Activated CD8-positive, alpha-beta memory T cell treated with anti-CD3 and anti-CD28 coated beads for 24 hours (primary cell): ENCODE results near the gene NAIF1.
A peak's percentile ranks its signal among the peaks of the same experiment; 100 is the strongest.
"Not testable (repeated sequence)": the region's sequence is repeated elsewhere in the genome, so short reads cannot be mapped to it uniquely, and the experiment has no call there.

ENCODE experiments used
- DNase-seq: peaks from one replicate; pipeline ENCODE4 v3.0.0-alpha.2; 2020

Gene NAIF1

DNA sequence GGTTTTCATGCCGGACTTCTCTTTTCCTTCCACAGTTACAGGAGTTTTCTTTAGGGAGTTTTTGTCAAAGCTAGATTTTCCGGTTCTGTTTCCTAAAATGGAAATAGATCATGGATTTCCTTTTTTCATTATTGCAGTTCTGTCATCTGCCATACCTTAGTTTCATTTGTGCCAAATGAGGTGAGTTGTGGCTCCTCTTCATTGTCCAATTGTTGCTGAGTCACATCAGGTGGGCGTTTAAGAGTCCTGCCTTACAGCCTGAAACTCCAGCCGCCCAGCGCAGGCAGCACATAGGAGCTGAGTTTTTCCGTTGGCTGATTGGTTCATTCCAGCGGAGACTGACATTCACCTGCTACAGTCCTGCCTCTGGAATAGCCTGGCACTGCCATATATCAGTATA lies 15.0 kb upstream of the NAIF1 start:
- DNase-seq = no peak

GRCh38 chr9:128081056-128081455 lies 13.9 kb upstream of the NAIF1 start:
- DNase-seq = no peak

- DNase-seq = no peak
Observed at GRCh38 chr9:128080206-128080605, 13.1 kb upstream of the NAIF1 start.

- DNase-seq = no peak
Observed at GRCh38 chr9:128078504-128079434, 11.6 kb upstream of the NAIF1 start.

GRCh38 chr9:128077847-128078503 lies 10.9 kb upstream of the NAIF1 start:
- no peak for DNase-seq

DNA sequence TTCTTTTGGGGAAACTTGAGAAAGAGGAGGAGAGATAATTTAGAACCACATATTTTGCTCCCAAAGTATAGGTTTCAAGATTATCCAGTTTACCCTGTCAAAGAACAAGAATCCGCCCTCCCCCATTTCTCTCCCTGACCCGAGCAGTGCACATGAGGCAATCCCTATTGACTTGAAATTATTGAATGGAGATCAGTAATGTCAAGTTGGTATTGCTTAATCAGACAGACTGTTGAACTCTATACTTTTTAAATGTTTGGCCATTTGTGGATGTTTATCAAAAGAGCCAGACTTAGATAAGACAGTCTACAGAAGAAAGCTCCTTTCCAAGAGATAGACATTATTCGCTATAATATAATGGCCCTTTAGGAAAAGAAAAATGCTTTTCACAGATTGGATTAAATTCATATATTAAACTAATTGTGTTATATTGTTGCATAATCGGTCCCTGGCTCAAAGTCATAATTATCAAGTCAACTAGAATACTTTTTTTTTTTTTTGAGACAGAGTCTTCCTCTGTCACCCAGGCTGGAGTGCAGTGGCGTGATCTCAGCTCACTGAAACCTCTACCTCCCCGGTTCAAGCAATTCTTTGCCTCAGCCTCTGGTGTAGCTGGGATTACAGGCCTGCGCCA lies 6.2 kb upstream of the NAIF1 start:
- DNase-seq = no peak

DNA sequence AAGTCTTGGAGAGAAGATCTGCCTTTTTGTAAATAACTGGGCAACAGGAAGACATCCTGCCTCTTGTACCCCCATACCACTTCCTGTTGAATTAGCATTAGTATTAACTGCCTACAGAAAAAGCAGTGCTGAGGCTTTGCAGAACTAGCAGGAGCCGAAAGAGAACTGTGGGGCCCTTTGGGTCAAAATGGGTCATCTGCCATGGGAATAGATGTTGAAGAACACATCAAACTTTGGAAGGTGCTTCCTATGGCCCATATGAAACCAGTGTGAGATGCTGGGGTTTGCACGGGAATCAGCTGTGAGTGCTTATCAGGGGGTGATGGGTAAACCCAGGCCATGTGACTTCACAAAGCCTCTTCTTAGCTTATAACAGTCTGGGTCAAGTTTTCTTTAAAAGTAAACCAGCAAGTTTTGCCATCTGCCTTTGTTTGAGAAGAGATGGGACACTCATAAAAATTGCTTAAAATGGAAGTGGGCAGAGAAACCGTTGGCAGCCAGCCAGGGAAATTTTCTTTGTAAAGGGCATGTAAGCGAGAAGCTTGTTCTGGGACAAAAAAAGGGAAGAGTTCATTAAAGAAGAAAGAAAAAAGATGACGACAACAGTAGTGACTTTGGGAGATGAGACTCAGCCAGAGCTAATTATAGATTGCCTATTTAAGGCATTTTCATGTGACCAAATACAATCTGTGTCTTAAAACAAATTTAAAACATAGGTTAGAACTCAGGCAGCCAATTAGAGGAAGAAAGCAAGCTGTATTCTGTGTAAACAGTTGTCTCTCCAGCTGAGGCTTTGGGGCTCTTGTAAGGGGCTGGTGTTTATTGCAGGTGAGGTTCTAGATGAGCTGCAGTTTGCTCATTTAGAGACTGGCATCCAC lies 5.3 kb upstream of the NAIF1 start:
- peak; percentile 75 for DNase-seq

DNA sequence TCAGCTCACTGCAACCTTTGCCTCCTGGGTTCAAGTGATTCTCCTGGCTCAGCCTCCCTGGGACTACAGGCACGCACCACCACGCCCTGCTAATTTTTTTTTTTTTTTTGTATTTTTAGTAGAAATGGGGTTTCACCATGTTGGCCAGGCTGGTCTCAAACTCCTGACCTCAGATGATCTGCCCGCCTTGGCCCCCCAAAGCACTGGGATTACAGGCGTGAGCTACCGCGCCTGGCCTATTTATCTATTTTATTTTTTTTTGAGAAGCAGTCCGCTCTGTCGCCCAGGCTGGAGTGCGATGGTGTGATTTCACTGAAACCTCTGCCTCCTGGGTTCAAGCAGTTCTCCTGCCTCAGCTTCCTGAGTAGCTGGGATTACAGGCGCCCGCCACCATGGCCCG lies 4.4 kb upstream of the NAIF1 start:
- DNase-seq = not testable (repeated sequence)

- no peak for DNase-seq
Observed at GRCh38 chr9:128070874-128071273, 3.8 kb upstream of the NAIF1 start.

GRCh38 chr9:128068386-128069205 lies 1.5 kb upstream of the NAIF1 start:
- DNase-seq = peak; percentile 80

- DNase-seq = peak; percentile 100
Observed at GRCh38 chr9:128067645-128068385, 695 bp upstream of the NAIF1 start, which contains the start of gene SLC25A25. TSS of gene SLC25A25 (plus strand) at chr9:128068232. CDS start at chr9:128068320, 88 bp downstream.

DNA sequence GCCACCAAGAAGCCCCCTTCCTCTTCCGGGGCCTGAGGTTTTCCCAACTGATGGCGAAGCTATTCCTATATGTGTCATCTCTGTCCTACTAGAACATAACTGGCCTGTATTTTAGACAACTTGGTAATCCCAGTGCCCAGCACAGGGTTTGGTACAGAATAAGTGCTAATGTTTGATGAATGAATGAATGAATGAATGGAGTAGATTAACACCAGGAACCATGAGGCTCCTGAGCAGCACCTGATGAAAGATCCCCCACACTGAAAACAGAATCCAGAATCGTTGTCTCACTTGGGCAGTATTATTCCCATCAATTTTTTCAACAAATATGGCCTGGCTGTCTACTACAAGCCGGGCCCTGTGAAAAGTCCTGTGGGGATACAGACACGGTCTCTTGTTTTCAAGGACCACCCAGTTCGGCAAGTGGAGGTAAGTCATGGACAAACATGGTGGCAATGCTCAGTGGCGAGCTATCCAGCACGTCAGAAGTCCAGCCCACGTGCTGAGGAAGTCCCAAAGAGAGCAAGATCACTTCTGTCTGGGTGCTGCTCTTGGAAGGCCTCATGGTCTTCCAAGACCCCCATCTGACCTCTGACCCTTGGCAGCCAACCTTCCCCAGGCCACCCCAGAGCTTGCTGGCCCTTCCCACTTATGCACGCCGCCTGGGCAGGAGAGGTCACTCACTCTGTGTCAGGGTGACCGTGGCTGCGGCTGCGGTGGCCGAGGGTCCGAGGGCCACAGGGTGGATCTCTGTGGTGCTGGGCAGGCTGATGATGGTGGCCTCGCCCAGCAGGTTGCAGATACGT lies 1.0 kb downstream of the NAIF1 start:
- DNase-seq = no peak

DNA sequence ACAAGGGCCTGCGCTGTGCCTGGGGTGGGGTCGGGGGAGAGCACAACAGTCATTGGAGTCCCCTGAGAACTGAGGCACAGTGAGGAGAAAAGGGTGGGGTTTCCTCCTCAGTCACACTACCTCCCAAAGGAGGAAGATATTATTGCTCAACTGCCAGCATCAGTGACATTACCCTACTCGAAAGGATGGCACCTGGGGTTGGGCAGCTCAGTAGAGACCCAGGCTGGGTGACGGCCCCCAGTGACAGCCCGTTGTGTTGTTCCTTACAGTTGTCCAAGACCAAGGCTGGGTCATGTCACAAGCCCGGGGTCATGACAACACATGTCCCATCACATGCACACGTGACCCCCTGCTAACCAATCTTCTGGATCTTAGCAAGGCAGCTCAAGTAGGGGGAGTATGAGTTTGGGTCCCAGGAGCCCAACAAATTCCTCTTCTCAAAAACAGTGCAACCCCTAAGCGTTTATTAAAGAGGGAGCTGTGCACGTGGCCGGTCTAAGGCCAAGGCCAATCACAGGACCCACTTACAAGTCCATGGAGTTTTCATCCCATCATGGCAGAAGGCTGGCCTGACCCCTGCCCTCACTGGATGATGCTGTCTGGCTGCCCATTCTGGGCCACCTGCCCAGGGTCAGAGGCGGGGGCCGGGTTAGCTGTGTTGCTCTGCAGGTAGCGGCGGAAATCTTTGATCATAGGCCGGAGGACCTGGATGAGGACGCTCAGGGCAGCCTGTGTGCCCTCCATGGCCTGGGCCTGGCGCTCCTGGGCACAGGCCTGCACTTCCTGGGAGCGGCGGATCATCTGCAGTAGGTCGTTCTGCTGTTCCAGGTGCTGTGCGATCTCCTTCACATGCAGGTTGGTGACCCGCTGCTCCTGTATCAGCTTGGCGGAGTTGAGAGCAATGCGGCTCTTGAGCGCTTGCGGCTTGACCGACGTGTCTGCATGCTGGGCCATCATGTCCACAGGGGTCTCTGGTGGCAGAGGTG lies 4.0 kb downstream of the NAIF1 start:
- DNase-seq = no peak

DNA sequence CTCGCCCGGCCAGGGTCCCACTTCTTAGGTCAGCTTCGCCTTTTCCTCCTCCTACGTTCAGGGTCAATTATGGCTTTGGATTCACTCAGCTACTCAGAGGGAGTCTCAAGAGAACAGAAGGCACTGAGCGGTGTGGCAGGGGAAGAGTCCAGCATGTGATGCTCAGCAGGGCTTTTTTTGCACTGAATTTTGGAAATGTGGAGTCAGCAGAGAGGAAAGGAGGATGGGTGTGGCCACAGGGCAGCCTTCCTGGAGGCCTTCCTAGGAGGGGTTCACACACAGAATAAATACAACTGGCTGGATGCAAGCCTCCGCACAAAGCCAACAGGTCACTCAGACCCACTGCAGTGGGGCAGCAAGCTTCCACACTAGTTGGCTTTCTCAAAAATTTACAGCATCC lies 4.8 kb downstream of the NAIF1 start:
- no peak for DNase-seq

DNA sequence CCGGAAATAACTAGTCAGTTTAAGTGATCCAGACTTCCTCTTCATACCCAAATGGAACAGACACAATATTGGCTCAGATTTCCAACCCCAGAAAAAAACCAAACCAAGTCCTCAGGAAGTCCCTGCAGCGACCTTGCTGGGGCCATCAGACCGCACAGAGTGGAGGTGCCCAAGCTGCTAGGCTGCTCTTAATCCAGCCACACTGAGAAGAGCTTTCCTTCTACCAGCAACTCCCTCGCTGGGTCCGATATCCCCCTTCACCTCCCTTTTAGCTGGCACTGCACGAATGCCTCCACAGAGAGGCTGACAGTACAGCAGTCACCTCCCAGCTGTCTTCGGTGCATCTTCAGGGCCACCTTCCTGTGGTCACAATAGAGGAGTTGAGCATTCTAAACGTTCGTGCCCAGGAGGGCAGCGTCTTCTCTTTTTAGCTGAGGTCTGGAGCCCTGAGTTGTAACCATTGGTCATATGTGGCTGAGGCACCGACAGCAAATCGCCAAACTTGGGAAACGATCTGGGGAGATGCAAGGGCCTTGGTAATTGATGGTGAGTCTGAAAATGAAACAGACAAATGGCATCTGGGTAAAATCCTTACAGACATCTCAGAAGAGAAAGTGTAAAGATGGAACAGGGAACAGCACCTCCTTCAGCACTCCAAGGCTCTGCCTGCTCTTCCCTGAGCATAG lies 5.7 kb downstream of the NAIF1 start:
- peak; percentile 62 for DNase-seq

DNA sequence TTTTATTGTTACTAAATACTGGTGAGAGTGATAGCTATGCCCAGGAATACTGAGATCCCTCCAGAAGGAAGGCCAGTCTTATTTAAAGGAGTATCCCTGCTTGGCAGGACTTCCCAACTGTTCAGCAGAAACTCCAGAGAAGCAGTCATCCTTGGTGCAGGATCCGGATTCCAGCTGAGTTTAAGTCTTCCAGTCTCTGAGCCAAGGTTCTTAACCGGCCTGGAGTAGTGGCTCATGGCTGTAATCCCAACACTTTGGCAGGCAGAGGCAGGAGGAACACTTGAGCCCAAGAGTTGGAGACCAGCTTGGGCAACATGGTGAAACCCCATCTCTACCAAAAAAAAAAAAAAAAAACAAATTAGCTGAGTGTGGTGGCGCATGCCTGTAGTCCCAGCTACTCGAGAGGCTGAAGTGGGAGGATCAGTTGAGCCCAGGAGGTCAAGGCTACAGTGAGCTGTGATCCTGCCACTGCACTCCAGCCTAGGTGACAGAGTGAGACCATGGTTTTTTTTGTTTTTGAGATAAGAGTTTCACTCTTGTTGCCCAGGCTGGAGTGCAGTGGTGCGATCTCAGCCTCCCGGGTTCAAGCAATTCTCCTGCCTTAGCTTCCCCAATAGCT lies 7.6 kb downstream of the NAIF1 start:
- no peak for DNase-seq

DNA sequence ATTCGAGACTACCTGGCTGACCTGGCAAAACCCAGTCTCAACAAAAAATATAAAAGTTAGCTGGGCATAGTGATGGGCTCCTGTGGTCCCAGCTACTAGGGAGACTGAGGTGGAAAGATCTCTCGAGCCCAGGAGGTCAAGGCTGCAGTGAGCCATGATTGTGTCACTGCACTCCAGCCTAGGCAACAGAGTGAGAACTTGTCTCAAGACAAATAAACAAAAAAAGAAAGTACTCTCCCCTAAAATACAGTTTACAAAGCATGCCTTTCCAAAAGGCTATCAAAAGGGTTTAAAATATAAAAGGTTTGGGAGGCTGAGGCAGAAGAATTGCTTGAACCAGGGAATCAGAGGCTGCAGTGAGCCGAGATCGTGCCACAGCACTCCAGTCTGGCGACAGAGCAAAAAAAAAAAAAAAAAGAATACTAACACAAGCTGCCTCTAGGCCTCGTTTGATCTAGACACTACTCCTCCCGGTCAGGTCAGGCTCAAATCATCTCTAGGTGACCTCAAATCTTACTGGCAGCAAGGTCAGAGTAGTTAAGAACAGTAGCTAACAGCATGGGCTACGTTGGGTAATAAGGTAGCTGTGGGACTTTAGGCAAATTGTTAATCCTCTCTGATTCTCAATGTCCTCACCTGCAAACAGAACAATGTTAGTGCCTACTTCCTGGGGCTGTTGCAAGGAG lies 9.3 kb downstream of the NAIF1 start:
- no peak for DNase-seq
